BLaER1 (cell line): Measurements from ENCODE around the gene ASNS.

Experiments
- H3K27ac ChIP-seq: shearing (Covaris generic); formaldehyde crosslinking; 2 replicates; pipeline ENCODE4 v1.8.1; 2022
- H3K27me3 ChIP-seq: shearing (Covaris generic); formaldehyde crosslinking; 2 replicates; pipeline ENCODE4 v1.8.1; 2022
- H3K36me3 ChIP-seq: shearing (Covaris generic); formaldehyde crosslinking; 2 replicates; pipeline ENCODE4 v1.8.1; 2022
- H3K4me1 ChIP-seq: shearing (Covaris generic); formaldehyde crosslinking; 2 replicates; pipeline ENCODE4 v1.8.1; 2022
- H3K4me2 ChIP-seq: shearing (Covaris generic); formaldehyde crosslinking; 2 replicates; pipeline ENCODE4 v1.8.1; 2022
- H3K4me3 ChIP-seq: shearing (Covaris generic); formaldehyde crosslinking; 2 replicates; pipeline ENCODE4 v1.8.1; 2022
- H3K9ac ChIP-seq: shearing (Covaris generic); formaldehyde crosslinking; 2 replicates; pipeline ENCODE4 v1.8.1; 2022
- H3K9me3 ChIP-seq: shearing (Covaris generic); formaldehyde crosslinking; 2 replicates; pipeline ENCODE4 v1.8.1; 2022
- H4K20me1 ChIP-seq: shearing (Covaris generic); formaldehyde crosslinking; 2 replicates; pipeline ENCODE4 v1.8.1; 2022
- Cebpa-rat ChIP-seq: shearing (Covaris generic); IDR thresholded peaks from 2 replicates; pipeline ENCODE4 v1.8.1; 2022

Gene ASNS

GRCh38 chr7:97844036-97844435 is 28.2 kb downstream of the ASNS start:
- TF ChIP-seq Cebpa-rat, result no peak
- Histone ChIP-seq H3K27me3 (no peaks in the 10 kb centered on the region), H3K36me3 (no peaks in the 10 kb centered on the region), H4K20me1 (no peaks in the 10 kb centered on the region), H3K4me1 (peaks cover 7% of the 10 kb centered on the region), H3K9ac (no peak overlapping the region), H3K4me2 (no peak overlapping the region), H3K9me3 (peaks cover 16% of the 10 kb centered on the region), H3K27ac (no peak overlapping the region), H3K4me3 (no peak overlapping the region)

DNA sequence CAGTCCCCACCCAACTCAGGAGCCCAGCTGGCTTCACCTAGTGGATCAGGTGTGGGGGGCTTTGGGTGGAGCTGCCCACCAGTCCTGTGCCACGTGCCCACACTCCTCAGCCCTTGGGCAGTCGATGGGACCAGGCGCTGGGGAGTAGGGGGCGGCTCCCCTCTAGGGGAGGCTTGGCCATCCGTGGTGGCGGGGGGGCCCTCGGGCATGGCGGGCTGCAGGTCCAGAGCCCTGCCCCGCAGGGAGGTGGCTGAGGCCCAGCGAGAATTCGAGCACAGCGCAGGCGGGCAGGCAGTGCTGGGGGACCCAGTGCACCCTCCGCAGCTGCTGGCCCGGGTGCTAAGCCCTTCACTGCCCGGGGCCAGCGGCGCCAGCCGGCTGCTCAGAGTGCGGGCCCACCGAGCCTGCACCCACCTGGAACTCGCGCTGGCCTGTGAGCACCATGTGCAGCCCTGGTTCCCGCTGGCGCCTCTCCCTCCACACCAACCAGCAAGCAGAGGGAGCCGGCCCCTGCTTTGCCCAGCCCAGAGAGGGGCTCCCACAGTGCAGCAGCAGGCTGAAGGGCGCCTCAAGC is 29.3 kb downstream of the ASNS start:
- Histone ChIP-seq H3K9ac (no peak overlapping the region), H3K4me2 (no peak overlapping the region), H3K4me1 (peaks cover 1% of the 10 kb centered on the region), H3K36me3 (no peaks in the 10 kb centered on the region), H3K4me3 (no peak overlapping the region), H3K27me3 (no peaks in the 10 kb centered on the region), H3K27ac (no peak overlapping the region), H4K20me1 (no peaks in the 10 kb centered on the region), H3K9me3 (peaks cover 16% of the 10 kb centered on the region)
- TF ChIP-seq Cebpa-rat, result no peak

GRCh38 chr7:97842006-97842405 is 30.2 kb downstream of the ASNS start:
- no peak overlapping the region for H3K9ac ChIP-seq
- H3K27me3 ChIP-seq, result no peaks in the 10 kb centered on the region
- no peaks in the 10 kb centered on the region for H3K4me1 ChIP-seq
- no peak overlapping the region for H3K27ac ChIP-seq
- no peaks in the 10 kb centered on the region for H4K20me1 ChIP-seq
- H3K9me3 ChIP-seq, result peaks cover 16% of the 10 kb centered on the region
- H3K4me2 ChIP-seq, result no peak overlapping the region
- no peak for TF ChIP-seq Cebpa-rat
- H3K36me3 ChIP-seq, result no peaks in the 10 kb centered on the region
- no peak overlapping the region for H3K4me3 ChIP-seq

DNA sequence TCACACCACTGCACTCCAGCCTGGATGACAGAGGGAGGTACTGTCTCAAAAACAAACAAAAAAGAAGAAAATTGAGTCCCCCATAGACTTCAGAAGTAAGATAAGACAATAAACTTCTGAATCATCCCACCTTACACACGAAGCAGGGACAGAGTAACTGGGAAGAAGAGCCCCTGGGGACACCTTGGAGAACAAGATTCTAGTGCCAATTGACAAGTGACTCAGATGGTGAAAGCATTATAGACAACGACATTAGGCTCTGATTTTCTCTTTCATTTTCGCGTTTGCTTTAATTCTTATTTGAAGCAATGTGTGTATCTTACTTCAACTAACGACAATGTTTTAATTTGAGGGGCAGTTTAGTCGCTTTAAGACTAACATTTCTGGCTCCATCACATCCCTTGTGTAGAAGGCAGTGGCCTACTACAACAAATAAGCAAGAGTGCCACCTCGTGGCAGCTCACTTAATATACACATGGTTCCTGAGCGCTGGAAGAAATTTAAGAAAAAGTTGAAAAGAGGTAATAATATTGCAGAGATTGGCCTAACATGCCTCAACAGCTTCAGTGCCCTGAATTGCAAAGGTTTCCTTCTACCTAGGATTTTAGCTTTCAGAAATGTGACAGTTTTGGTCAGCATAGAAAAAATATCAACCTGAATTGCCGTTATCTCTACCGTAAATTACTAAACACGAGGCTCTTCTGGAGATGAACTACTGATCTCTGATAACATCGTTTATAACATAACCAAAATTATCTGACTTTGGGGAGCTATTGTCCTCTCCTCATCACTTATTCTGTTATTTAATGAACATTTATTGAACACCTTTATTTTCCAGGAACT is 36.7 kb downstream of the ASNS start:
- Histone ChIP-seq H3K9me3 (no peaks in the 10 kb centered on the region), H3K4me1 (no peaks in the 10 kb centered on the region), H3K9ac (no peak overlapping the region), H3K4me2 (no peak overlapping the region), H3K27ac (no peak overlapping the region), H4K20me1 (no peaks in the 10 kb centered on the region), H3K36me3 (no peaks in the 10 kb centered on the region), H3K4me3 (no peak overlapping the region), H3K27me3 (no peaks in the 10 kb centered on the region)
- no peak for TF ChIP-seq Cebpa-rat

DNA sequence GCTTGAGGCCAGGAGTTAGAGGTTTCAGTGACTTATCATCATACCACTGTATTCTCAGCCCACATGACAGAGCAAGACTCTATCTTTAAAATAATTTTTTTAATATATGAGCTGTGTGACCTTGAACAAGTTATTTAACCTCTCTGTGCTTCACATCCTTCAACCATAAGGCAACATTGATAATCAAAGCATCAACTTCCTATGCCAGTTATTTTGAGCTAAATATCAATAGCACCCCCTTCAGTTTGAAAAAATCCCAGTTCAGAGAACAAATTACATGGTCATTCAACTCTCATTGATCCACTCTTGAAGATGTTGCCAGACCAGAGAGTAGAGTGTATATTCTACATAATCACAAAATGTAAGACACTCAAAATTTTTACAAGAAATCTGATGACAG is 53.0 kb downstream of the ASNS start:
- no peak overlapping the region for H3K9ac ChIP-seq
- no peak for TF ChIP-seq Cebpa-rat
- no peaks in the 10 kb centered on the region for H3K4me1 ChIP-seq
- no peaks in the 10 kb centered on the region for H3K36me3 ChIP-seq
- H3K27me3 ChIP-seq, result no peaks in the 10 kb centered on the region
- H3K4me3 ChIP-seq, result no peak overlapping the region
- H4K20me1 ChIP-seq, result no peaks in the 10 kb centered on the region
- no peaks in the 10 kb centered on the region for H3K9me3 ChIP-seq
- no peak overlapping the region for H3K27ac ChIP-seq
- H3K4me2 ChIP-seq, result no peak overlapping the region

GRCh38 chr7:97818066-97818663 is 54.0 kb downstream of the ASNS start:
- Histone ChIP-seq H3K27ac (no peak overlapping the region), H3K4me2 (no peak overlapping the region), H3K9me3 (no peaks in the 10 kb centered on the region), H3K27me3 (no peaks in the 10 kb centered on the region), H3K36me3 (no peaks in the 10 kb centered on the region), H3K4me1 (no peaks in the 10 kb centered on the region), H4K20me1 (no peaks in the 10 kb centered on the region), H3K4me3 (no peak overlapping the region), H3K9ac (no peak overlapping the region)
- TF ChIP-seq Cebpa-rat, result no peak
